HT-29 (cell line): ENCODE results near the gene KLF5. TPM values are rescaled to one million over a fixed set of nuclear protein-coding genes. Genes with fewer than 3 reads are reported as not detected.
"Not testable (repeated sequence)": the region's sequence is repeated elsewhere in the genome, so short reads cannot be mapped to it uniquely, and the experiment has no call there.

ENCODE experiments used
- DNase-seq: peaks from one replicate; pipeline ENCODE4 v3.0.0-alpha.2; 2015; ENCODE audit warnings: low spot score
- total RNA-seq: library from RNA; depleted of rRNA; stranded (reverse); fragments of >200 nt; shearing (Covaris generic); gene quantifications from 2 replicates; pipeline ENCODE4 v1.2.3, GENCODE V29; 2014; rRNA removed

Gene KLF5
- 129 and 135 TPM in 2 replicates for total RNA-seq

- peak; percentile 100 for DNase-seq
These were observed at the start of gene KLF5 for GRCh38 chr13:73058736-73059459. Gene KLF5, plus strand, starts transcription at chr13:73059005. Its CDS starts 323 bp downstream, at chr13:73059328.

GRCh38 chr13:73011751-73012150 is 47.1 kb upstream of the KLF5 start:
- DNase-seq: no peak

- DNase-seq: no peak
These were observed 43.0 kb upstream of the KLF5 start for GRCh38 chr13:73015805-73016204.

DNA sequence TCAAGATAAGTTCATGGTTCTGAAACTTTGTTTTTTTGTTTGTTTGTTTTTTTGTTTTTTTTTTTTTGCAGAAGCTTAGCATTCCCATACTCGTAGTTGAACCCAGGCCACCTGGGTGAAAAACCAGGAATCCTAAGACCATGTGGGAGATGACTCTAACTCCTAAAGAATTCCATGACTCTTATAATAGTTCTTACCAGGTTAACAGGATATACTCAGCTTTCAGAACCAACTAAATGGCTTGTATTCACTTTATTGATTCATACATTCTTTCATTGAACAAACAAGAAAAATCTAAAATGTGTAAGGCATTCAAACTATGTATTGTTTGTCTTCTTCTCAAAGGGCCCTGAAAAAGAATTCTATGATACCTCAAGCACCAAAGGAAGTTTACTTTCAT is 40.5 kb upstream of the KLF5 start:
- no peak for DNase-seq

- DNase-seq: no peak
These were observed 33.4 kb upstream of the KLF5 start for GRCh38 chr13:73025217-73026012.

DNA sequence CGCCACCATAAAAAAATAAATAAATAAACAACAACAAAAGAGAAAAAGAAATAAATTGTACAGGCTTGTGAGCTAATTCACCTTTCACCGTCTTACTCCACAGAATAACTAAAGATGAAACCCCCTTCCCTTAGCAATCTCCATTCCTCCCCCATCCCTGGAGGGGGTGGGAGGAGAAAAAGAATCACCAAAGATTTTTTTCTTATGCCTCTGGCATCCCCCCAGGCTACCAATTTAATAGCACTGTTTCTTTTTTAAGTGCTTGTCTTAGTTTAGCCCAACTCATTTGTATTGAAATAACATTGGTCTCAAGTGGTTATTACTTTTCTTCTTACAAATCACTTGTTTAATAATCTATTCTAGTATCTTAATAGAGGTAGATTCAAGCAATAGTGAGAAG is 23.9 kb upstream of the KLF5 start:
- DNase-seq: no peak

- DNase-seq: no peak
These were observed 23.1 kb upstream of the KLF5 start for GRCh38 chr13:73035660-73036059.

GRCh38 chr13:73036566-73036965 is 22.2 kb upstream of the KLF5 start:
- no peak for DNase-seq

GRCh38 chr13:73038064-73038463 is 20.7 kb upstream of the KLF5 start:
- no peak for DNase-seq

DNA sequence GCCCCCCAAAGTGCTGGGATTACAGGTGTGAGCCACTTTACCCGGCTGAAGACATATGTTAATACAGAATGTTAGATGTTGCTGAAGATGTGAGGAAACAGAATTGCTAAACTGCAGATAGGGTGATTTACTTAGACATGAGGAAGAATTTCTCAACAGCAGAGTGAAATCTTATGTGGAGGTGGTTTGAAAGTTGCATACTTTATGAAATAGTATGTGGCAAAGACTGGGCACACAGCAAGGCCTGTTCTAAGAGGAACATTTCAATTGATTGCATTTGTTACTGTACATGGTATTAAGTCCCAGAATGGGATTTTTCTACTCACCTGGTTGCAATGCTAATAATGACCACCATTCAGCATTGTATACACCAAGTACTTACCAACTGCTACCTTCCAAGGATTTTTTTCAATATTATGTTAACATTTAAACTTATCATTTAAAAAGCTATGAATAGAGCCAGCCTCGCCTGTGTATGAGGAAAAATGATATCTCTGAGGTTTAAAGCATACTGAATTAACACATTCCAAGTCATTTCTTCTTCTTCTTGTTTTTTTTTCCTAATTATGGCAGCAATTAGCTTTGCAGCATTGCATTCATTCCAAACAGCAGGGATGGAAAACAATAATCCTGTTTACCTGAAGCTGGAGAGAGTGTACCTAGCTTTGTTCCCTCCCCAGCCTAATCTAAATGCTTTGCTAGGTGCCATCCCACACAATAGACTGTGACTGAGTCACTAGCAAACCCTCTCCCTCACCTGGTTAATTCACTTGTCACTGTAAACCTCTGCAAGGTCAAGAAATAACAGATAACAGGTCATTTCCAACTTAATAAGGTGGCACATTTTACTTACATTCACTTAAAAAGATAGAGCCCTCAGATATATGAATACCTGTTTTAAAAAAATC is 19.4 kb upstream of the KLF5 start:
- peak; percentile 49 for DNase-seq

DNA sequence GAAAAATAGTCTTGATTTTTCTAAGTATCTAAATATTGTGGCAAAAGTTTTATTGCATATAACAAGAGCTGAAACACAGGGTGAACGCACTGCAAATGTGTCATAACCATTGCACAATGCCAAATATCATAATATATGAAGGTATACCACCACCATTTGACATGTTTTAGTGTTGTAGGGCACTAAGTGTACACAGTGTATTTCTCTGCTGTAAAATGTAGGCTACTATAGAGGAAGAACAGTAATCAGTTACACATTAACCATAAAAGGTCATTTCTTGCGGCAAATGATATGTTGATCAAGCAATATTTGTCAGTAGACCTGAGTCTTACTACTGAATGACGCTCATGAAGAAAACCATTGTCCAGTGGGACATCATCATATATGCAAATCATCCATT is 18.3 kb upstream of the KLF5 start:
- no peak for DNase-seq

DNA sequence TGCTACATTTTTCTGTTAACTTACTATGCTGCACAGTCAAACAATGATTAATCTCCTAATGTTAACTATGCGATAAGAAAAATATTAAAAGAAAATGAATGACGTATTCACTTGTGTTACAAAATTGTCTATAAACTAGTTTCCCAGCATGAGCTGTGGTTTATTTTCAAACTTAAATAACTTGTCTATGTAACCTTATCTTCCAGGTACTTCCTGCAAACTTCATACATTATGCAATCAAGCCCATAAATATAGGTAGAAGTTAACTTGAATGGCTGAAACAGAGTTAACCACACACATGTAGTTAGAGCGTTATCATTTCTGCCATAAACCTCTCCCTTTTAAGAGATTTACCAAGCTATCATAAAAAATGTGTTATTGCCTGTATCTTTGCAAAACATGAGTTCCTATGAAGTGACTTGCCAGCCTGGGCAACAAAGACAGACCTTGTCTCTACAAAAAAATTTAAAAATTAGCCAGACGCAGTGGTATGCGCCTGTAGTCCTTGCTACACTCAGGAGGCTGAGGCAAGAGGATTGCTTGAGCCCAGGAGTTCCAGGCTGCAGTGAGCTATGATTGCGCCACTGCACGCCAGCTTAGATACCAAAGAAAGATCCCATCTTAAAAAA is 17.7 kb upstream of the KLF5 start:
- peak; percentile 94 for DNase-seq

GRCh38 chr13:73045031-73045430 is 13.8 kb upstream of the KLF5 start:
- DNase-seq: peak; percentile 75

DNA sequence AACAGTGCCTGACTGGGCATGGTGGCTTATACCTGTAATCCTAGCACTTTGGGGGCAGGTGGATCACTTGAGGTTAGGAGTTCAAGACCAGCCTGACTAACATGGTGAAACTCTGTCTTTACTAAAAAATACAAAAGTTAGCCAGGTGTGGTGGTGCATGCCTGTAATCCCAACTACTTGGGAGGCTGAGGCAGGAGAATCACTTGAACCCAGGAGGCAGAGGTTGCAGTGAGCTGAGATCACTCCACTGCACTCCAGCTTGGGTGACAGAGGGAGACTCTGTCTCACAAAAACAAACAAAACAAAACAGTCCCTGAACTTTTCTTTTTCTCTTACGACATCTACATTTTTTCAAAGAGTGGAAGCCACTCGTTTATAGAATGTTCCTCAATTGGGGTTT is 10.2 kb upstream of the KLF5 start:
- not testable (repeated sequence) for DNase-seq

DNA sequence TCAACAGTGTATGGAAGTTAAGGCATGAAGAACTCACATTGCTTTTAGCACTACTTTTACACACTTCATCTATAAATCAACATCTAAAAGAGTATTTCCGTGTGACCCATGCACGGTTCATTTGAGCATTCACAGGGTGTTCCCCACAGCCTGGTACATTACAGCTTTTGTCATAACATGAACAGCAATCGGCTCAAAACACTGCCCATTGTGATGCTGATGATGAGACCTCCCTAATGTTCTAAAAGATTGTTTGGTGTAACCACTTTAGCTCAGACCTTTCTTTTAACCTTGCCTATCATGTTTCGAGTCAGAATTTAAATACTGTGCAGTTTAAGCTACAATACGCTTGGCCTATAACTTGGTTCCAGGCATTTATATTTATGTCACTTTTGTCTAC is 4.1 kb upstream of the KLF5 start:
- peak; percentile 71 for DNase-seq

GRCh38 chr13:73055813-73056564 is 2.8 kb upstream of the KLF5 start:
- peak; percentile 91 for DNase-seq

- DNase-seq: no peak
These were observed 2.2 kb upstream of the KLF5 start for GRCh38 chr13:73056565-73056962.

DNA sequence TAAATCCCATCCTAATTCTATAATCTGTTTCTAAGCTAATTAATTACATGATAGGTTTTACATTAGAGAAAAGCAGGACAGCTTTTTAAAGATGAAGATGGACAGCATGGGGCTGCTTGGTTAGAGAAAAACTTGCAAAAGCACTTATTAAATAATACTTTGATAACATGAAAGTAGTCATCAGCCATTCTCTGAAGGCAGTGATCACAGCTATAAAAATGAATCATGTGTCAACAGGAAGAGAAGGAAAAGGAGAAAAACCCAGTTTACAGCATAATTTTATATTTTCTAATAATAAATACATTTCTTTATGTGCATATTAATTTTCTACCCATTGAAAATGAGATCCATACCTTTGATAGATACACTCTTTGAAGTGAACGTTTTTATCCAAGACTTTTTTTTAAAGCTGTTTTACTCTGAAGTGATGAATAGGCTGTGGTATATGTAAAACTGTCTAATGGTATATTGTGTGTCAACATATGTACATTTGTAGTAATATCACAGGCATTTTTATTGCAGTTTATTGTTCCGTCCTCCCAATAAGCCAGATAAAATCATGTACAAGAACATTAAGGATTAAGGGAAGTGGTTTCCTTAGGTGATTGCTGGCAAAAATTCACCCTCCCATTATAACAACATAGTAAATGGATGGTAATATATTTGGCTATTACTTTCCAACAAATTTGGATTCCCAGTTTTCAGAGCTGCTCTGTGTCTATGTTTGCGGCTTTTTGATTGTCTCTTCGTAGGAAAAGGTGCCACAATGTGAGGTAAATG is 1.3 kb upstream of the KLF5 start:
- peak; percentile 83 for DNase-seq

GRCh38 chr13:73058064-73058313 is 816 bp upstream of the KLF5 start:
- no peak for DNase-seq

- DNase-seq: no peak
These were observed 421 bp upstream of the KLF5 start for GRCh38 chr13:73058432-73058735.
